ENCODE data around the gene MGME1. TPM values are rescaled to one million over a fixed set of nuclear protein-coding genes. Genes with fewer than 3 reads are reported as not detected.
A peak's percentile ranks its signal among the peaks of the same experiment; 100 is the strongest.

Gene MGME1
- total and polyA plus RNA-seq, 5 donors: 9.7 to 12.0 (median 10.9) TPM

DNA sequence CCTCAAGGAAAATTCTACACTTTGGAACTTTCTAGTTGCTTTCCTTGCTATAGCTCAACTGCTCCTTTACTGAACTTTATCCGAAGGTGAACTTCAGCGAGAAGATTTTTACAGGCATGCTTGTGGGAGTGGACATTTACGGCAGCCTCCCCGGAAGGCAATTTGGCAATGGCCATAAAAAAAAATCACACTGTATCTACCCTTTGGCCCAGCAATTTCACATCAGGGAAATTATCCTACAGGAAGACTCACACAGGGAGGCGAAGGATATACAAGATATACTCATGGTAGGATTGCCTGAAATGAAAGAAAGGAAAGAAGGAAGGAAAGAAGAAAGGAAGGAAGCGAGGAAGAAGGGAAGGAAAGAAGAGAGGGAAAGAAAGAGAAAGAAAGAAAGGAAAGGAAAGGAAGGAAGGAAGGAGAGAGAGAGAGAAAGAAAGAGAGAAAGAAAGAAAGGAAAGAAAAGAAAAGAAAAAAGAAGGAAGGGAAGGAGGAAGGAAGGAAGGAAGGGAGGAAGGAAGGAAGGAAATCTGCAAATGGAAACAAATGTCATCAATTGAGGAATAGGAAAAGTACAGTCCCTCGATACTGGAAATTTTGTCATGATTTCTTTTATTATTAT, 63.2 kb downstream of the MGME1 start:
- no peak overlapping the region for H3K27ac ChIP-seq (ENCODE audit: low read length)
- H3K27me3 ChIP-seq (ENCODE audit: control insufficient read depth, insufficient read depth): no peaks in the 10 kb centered on the region
- H3K9me3 ChIP-seq (ENCODE audit: control insufficient read depth, low read length): no peaks in the 10 kb centered on the region
- no peak for DNase-seq
- 78% methylated on average over 7 of the region's 7 CpGs for WGBS
- no peaks in the 10 kb centered on the region for H3K4me1 ChIP-seq (ENCODE audit: control insufficient read depth, insufficient read depth, low read length)
- no peak for ATAC-seq
- no peak overlapping the region for H3K4me3 ChIP-seq (ENCODE audit: low read length)
- intact Hi-C loops (cut with DNase I): no loop called here

DNA sequence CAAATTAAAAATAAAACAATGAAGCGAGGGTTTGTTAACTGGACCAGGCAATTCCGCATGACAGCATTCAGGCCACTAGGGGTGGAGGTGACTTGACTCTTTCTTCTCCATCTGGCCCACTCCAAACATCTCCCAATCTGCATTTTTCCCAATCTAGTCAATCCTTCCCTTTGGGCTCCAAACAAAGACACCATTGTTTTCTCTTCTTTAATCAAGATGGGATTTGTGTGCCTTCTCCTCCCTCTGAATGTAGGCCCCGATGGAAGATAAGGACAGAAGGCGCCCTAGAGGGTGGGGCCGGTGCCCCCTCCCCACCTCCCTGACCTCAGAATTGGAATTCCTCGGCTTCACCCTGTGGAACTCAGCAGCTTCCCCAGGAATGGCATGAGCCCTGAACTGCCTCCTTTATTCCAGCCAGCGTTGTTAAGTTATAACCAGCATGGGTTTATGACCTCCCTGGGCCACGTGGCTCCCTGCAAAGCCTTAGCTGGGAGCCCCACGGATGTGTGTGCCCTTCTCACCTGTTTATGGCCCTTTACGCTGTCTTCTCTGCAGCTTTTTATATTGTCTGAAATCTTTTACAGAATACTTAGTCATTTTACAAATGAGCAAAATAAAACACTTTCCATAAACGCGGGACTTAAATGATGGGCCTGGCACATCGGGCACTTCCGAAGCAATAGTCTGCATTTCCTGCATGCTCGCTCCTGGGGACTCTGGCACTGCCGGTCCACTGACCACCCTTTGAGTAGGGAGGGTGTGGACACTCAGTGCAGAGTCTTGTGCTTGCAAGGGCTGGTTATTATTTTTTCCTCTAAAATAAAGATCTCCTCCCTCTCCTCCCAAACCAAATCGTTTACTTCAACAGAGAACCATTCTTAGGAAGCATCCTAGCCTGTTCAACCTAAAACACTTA, 64.4 kb downstream of the MGME1 start:
- intact Hi-C loops (cut with DNase I): no loop called here
- DNase-seq (no peak), ATAC-seq (peak in 1 of 2 donors; percentile 29)
- H3K4me1 ChIP-seq (ENCODE audit: control insufficient read depth, insufficient read depth, low read length): no peaks in the 10 kb centered on the region
- H3K27me3 ChIP-seq (ENCODE audit: control insufficient read depth, insufficient read depth): no peaks in the 10 kb centered on the region
- 70% methylated on average over 17 of the region's 17 CpGs for WGBS
- H3K9me3 ChIP-seq (ENCODE audit: control insufficient read depth, low read length): no peaks in the 10 kb centered on the region
- H3K27ac ChIP-seq (ENCODE audit: low read length): no peak overlapping the region
- no peak overlapping the region for H3K4me3 ChIP-seq (ENCODE audit: low read length)

- no peak for DNase-seq
- no peaks in the 10 kb centered on the region for H3K9me3 ChIP-seq (ENCODE audit: control insufficient read depth, low read length)
- no peak overlapping the region for H3K27ac ChIP-seq (ENCODE audit: low read length)
- no peaks in the 10 kb centered on the region for H3K4me1 ChIP-seq (ENCODE audit: control insufficient read depth, insufficient read depth, low read length)
- no peaks in the 10 kb centered on the region for H3K27me3 ChIP-seq (ENCODE audit: control insufficient read depth, insufficient read depth)
- no peak overlapping the region for H3K4me3 ChIP-seq (ENCODE audit: low read length)
- no peak for ATAC-seq
- intact Hi-C loops (cut with DNase I): no loop called here
- 54% methylated on average over 5 of the region's 5 CpGs for WGBS
Measured at GRCh38 chr20:18034039-18034438, 65.2 kb downstream of the MGME1 start.

DNA sequence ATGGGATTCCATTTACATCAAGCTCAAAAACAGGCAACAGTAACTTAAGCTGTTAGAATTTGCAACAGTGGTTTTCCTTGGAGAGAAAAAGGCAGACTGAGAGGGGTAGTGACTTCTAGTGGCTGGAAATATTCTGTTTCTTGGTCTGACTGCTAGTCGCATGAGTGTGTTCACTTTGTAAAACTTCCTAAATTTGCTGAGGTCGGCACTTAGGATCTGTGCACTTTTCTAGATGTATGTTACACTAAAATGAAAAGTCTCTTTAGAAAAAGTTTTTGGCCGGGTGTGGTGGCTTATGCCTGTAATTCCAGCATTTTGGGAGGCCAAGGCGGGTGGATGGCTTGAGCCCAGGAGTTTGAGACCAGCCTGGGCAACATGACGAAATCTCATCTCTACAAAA, 70.2 kb downstream of the MGME1 start:
- WGBS: 82% methylated on average over 5 of the region's 5 CpGs
- ATAC-seq (no peak), DNase-seq (no peak)
- H3K9me3 ChIP-seq (ENCODE audit: control insufficient read depth, low read length): peaks cover 9% of the 10 kb centered on the region
- intact Hi-C loops (cut with DNase I): no loop called here
- H3K4me3 ChIP-seq (ENCODE audit: low read length): no peak overlapping the region
- H3K27ac ChIP-seq (ENCODE audit: low read length): no peak overlapping the region
- no peaks in the 10 kb centered on the region for H3K4me1 ChIP-seq (ENCODE audit: control insufficient read depth, insufficient read depth, low read length)
- H3K27me3 ChIP-seq (ENCODE audit: control insufficient read depth, insufficient read depth): no peaks in the 10 kb centered on the region

Other genes starting within 250 kb of the MGME1 start
- 10 to 100 TPM; 46.7 to 53.9 (median 49.9) TPM for gene SNX5, start 224 bp upstream of the MGME1 start, total RNA-seq
- 47.8 TPM for gene SNX5, start 224 bp upstream of the MGME1 start, polyA plus RNA-seq
- not detected for gene OVOL2, start 88.9 kb downstream of the MGME1 start, total RNA-seq
- not detected for gene OVOL2, start 88.9 kb downstream of the MGME1 start, polyA plus RNA-seq
- 10 to 100 TPM in 3 of 4 donors, 1 to 10 TPM in 1; 9.0 to 14.5 (median 13.4) TPM for gene KAT14, start 168.8 kb downstream of the MGME1 start, total RNA-seq
- 7.3 TPM for gene KAT14, start 168.8 kb downstream of the MGME1 start, polyA plus RNA-seq
- gene PET117, start 168.8 kb downstream of the MGME1 start, total RNA-seq: 10 to 100 TPM in 2 of 4 donors, 1 to 10 TPM in 2; 9.4 to 10.9 (median 10.1) TPM
- 11.4 TPM for gene PET117, start 168.8 kb downstream of the MGME1 start, polyA plus RNA-seq